Ishikawa (cell line): ENCODE measurements around the gene IL15RA.
A peak's percentile ranks its signal among the peaks of the same experiment; 100 is the strongest.

Source experiments
- CEBPB ChIP-seq: IDR thresholded peaks from 2 replicates; pipeline ENCODE4 v1.6.1; 2012
- CREB1 ChIP-seq: IDR thresholded peaks from 2 replicates; pipeline ENCODE4 v1.6.1; 2012; ENCODE audit warnings: low read depth
- EGR1 ChIP-seq: IDR thresholded peaks from 2 replicates; pipeline ENCODE4 v1.6.1; 2012
- EP300 ChIP-seq: IDR thresholded peaks from 2 replicates; pipeline ENCODE4 v1.6.1; 2012; ENCODE audit warnings: borderline replicate concordance
- FOXM1 ChIP-seq: IDR thresholded peaks from 2 replicates; pipeline ENCODE4 v1.6.1; 2012; ENCODE audit warnings: low read depth, borderline replicate concordance
- NFIC ChIP-seq: IDR thresholded peaks from 2 replicates; pipeline ENCODE4 v1.6.1; 2012
- RAD21 ChIP-seq: IDR thresholded peaks from 2 replicates; pipeline ENCODE4 v1.6.1; 2012; ENCODE audit warnings: low read depth
- TAF1 ChIP-seq: IDR thresholded peaks from 2 replicates; pipeline ENCODE4 v1.6.1; 2012; ENCODE audit warnings: low read depth, mild to moderate bottlenecking
- TCF12 ChIP-seq: IDR thresholded peaks from 2 replicates; pipeline ENCODE4 v1.6.1; 2012; ENCODE audit warnings: low read depth
- TEAD4 ChIP-seq: IDR thresholded peaks from 2 replicates; pipeline ENCODE4 v1.6.1; 2012
- YY1 ChIP-seq: IDR thresholded peaks from 2 replicates; pipeline ENCODE4 v1.6.1; 2012; ENCODE audit warnings: low read depth
- ZBTB7A ChIP-seq: IDR thresholded peaks from 2 replicates; pipeline ENCODE4 v1.6.1; 2012; ENCODE audit warnings: low read depth
- TF ChIP-seq, protein P1 (sequence below): IDR thresholded peaks from 2 replicates; pipeline ENCODE4 v1.6.1; 2012
- TF ChIP-seq, protein P2 (sequence below): IDR thresholded peaks from 2 replicates; pipeline ENCODE4 v1.6.1; 2012; ENCODE audit warnings: low read depth, mild to moderate bottlenecking
- TF ChIP-seq, protein P3 (sequence below): IDR thresholded peaks from 2 replicates; pipeline ENCODE4 v1.6.1; 2012

IL15RA gene

DNA sequence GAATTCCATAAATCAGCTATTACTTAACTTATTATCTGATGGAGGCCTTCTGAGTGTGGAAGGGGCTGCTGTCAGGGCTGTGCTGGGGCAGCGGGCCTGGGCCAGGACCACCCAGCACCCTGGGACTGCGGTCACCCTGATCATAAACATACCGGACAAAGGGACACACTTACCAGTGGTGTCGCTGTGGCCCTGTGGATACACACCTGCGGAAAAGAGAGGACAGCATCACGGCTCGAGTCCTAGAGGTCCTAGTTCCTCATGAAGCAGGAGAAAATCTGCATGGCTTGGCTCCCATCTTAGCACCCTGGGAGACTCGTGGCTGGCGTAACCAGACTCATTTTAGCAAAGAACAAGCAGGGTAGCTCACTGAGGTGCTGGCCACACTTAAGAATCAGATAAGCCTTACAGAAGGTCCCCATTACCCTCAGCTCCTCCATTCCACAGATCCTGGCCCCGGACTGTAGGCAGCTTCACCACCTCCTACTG lies 17.7 kb downstream of the IL15RA start:
- TF ChIP-seq CREB1 (no peak), RAD21 (no peak), EGR1 (no peak)
- TF ChIP-seq, protein P1, sequence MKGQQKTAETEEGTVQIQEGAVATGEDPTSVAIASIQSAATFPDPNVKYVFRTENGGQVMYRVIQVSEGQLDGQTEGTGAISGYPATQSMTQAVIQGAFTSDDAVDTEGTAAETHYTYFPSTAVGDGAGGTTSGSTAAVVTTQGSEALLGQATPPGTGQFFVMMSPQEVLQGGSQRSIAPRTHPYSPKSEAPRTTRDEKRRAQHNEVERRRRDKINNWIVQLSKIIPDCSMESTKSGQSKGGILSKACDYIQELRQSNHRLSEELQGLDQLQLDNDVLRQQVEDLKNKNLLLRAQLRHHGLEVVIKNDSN, result no peak
- TF ChIP-seq, protein P2, sequence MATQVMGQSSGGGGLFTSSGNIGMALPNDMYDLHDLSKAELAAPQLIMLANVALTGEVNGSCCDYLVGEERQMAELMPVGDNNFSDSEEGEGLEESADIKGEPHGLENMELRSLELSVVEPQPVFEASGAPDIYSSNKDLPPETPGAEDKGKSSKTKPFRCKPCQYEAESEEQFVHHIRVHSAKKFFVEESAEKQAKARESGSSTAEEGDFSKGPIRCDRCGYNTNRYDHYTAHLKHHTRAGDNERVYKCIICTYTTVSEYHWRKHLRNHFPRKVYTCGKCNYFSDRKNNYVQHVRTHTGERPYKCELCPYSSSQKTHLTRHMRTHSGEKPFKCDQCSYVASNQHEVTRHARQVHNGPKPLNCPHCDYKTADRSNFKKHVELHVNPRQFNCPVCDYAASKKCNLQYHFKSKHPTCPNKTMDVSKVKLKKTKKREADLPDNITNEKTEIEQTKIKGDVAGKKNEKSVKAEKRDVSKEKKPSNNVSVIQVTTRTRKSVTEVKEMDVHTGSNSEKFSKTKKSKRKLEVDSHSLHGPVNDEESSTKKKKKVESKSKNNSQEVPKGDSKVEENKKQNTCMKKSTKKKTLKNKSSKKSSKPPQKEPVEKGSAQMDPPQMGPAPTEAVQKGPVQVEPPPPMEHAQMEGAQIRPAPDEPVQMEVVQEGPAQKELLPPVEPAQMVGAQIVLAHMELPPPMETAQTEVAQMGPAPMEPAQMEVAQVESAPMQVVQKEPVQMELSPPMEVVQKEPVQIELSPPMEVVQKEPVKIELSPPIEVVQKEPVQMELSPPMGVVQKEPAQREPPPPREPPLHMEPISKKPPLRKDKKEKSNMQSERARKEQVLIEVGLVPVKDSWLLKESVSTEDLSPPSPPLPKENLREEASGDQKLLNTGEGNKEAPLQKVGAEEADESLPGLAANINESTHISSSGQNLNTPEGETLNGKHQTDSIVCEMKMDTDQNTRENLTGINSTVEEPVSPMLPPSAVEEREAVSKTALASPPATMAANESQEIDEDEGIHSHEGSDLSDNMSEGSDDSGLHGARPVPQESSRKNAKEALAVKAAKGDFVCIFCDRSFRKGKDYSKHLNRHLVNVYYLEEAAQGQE, result no peak

- TF ChIP-seq CREB1 (no peak), EGR1 (no peak), EP300 (no peak), TEAD4 (no peak)
These were observed 18.2 kb downstream of the IL15RA start for GRCh38 chr10:5959142-5959541.

GRCh38 chr10:5958675-5959074 lies 18.7 kb downstream of the IL15RA start:
- peak; percentile 38; the same call in 1 of the 2 replicates for TF ChIP-seq TEAD4
- TF ChIP-seq, protein P2, result no peak

- TF ChIP-seq TCF12, result no peak
- no peak for TF ChIP-seq TAF1
- TF ChIP-seq, protein P3, sequence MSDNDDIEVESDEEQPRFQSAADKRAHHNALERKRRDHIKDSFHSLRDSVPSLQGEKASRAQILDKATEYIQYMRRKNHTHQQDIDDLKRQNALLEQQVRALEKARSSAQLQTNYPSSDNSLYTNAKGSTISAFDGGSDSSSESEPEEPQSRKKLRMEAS, result no peak
- TF ChIP-seq TEAD4, result no peak
- TF ChIP-seq EGR1, result no peak
- TF ChIP-seq ZBTB7A, result no peak
These were observed 19.3 kb downstream of the IL15RA start for GRCh38 chr10:5958077-5958476.

DNA sequence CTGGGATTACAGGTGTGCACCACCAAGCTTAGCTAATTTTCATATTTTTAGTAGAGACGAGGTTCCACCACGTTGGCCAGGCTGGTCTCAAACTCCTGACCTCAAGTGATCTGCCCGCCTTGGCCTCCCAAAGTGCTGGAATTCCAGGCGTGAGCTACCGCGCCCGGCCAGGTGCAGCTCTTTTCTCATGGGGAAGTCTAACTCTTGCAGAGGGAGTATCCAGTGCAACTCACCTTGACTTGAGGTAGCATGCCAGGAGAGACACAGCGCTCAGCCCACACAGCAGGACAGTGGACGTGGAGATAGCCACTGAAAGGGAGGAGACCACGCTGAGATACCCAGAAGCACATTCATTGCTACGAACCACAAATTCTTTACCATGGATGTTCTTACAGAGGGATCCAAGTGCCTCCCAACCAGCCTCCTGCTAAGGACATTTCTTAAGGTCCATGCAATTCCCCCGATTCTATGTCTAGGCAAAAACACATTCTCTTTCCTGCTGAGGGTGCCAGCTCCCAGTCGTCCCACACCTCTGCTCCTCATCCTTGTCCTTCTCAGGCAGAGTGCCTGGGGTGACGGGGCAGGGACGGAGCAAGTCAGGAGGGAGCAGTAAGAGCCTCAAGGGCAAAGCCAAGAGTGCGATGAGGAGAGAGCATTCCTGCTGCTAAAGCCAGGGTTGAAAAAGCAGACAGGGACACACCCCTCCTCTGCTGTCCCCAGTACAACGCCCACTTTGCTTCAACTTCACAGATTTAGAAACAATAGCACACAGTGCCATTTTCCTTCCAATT lies 21.0 kb downstream of the IL15RA start:
- no peak for TF ChIP-seq CEBPB
- no peak for TF ChIP-seq EP300
- TF ChIP-seq TEAD4, result no peak
- no peak for TF ChIP-seq EGR1
- TF ChIP-seq CREB1, result no peak
- no peak for TF ChIP-seq FOXM1
- no peak for TF ChIP-seq RAD21
- TF ChIP-seq, protein P2, result no peak
- no peak for TF ChIP-seq YY1
- no peak for TF ChIP-seq ZBTB7A
- TF ChIP-seq NFIC, result no peak
- TF ChIP-seq TCF12, result no peak

DNA sequence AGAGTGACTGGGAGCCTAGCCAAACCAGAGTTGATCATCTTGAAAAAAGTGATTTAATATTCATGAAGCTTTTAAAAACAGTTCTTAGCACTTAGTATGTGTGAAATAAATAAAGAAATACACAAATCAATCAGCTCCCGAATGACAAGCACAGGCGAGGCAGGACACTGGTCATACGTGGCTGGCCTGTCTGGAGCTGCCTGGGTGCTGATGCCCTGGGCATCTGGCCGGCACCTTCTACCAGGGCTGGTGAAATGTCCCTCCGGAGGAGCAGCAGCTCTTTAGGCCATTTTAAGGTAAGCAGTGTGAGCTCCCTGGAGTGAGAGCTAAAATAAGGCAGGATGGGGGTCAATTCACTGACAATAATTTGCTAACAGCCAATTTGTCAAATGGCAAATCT lies 23.7 kb downstream of the IL15RA start:
- TF ChIP-seq EP300, result no peak
- TF ChIP-seq YY1, result no peak
- no peak for TF ChIP-seq TCF12
- no peak for TF ChIP-seq ZBTB7A
- TF ChIP-seq, protein P3, result no peak
- TF ChIP-seq CEBPB, result no peak
- no peak for TF ChIP-seq CREB1
- TF ChIP-seq RAD21, result no peak
- no peak for TF ChIP-seq TAF1
- TF ChIP-seq, protein P2, result no peak
- TF ChIP-seq, protein P1, result no peak
- no peak for TF ChIP-seq FOXM1
- no peak for TF ChIP-seq NFIC
